GM18873 (cell line): ENCODE data around the gene PRKAA1.

Experiments
- ATAC-seq: cut with Tn5 transposase; IDR thresholded peaks from one replicate; pipeline ENCODE4 v1.9.1; 2021; ENCODE audit warnings: mild to moderate bottlenecking, moderate library complexity, moderate number of reproducible peaks; ENCODE audit not compliant: unreplicated experiment, low FRiP score

PRKAA1 gene

DNA sequence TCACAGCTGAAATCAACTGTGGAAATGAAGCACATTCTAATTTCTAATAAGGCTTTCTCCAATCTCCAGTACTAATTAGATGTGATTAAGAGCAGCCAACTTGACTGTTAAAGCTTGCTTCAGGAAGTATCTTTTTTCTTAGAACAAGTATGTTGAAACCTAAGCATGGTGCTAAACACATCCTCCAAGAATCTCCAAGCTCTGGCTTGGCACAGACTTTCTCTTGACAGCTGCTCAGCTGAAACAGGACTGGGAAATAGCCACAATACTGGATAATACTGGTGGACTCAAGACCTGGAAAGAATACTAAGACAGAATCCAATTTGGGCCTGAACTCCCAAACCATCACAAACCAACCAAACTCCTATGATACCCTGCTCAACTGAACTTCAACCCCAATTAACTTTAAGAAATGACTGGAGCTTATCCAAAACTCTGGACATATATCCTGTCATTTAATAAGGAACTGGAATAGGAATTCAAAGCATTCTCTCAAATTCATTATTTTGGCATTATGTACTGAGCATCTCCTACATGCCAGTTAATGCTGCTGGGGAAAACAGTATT is 16.2 kb downstream of the PRKAA1 start:
- ATAC-seq: no peak

DNA sequence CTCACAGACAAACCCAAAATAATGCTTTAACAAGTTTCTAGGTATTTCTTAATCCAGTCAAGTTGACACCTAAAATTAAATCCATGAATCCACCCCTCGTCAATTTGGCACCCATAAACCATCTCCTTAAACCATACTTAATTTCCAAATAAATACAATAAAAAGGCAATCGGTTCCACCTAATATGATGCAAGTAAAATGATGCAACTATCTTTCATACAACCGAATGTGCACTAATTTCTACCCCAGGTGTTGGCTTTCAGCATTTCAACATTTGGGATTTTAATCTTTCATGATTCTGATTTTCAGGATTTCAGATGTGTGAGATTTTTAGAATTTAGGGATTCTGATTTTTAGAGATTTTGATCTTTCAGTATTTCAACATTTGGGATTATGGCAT is 17.3 kb downstream of the PRKAA1 start:
- ATAC-seq: no peak

DNA sequence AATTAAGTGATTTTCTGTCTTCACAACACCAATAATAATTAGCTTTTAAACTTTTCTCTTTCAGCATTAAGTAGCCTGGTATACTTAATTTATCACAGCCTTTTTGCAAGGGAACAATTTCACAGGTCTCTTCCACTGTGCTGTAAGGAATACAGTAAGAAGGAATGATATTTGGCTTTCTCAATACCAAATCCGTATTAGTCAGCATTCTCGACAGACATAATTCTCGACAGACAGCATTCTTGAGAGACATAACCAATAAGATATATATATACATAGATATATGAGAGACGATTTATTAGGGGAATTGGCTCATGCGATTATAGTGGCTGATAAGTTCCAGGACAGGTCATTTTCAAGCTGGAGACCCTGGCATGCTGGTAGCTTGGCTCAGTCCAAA is 18.0 kb downstream of the PRKAA1 start:
- no peak for ATAC-seq

DNA sequence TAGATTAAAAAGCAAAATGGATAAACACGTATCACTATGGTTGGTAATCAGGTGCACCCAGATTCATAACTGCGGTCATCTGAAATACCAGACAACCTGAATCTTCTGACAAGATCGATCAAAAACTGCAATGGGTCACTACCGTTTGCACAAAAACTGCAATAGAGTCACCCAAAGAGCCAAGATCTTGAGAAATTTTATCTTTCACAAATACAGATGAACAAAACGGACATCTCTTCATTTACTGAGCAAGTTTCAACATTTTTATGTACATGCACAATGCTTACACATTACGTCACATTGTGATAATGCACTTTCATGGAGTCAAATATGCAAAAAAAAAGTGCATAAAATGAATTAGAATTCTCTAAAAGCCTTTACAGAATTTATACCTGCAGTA is 18.6 kb downstream of the PRKAA1 start:
- ATAC-seq: no peak

DNA sequence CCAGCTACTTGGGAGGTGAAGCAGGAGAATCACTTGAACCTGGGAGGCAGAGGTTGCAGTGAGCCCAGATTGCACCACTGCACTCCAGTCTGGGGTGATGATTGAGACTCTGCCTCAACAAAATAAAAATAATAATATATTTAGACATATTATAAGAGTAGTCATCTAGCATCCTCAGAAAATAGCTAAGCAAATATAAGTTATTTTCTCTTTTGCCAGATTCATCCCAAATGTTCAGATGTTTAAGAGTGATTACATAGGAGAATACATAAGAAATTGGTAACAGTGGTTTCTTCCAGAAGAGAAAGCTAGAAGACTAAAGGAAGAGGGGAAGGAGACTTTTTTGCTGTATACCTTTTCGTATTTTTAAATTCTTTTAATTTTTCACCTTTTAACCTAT is 20.0 kb downstream of the PRKAA1 start:
- ATAC-seq: no peak

DNA sequence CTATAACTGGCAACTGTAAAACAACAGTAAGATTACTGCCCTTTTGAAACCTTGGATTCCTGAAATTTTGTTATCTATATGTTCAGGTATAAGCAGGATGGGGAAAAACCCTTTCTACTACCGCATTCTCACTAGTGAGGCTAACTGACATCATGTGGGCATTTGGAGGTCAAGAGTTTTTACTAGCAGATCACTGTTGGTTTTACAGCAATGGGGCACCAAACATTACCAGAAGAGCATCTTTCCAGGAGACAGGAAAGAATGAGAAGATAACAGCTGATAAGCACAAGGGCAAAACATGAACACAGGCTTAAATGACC is 21.6 kb downstream of the PRKAA1 start:
- ATAC-seq: no peak

DNA sequence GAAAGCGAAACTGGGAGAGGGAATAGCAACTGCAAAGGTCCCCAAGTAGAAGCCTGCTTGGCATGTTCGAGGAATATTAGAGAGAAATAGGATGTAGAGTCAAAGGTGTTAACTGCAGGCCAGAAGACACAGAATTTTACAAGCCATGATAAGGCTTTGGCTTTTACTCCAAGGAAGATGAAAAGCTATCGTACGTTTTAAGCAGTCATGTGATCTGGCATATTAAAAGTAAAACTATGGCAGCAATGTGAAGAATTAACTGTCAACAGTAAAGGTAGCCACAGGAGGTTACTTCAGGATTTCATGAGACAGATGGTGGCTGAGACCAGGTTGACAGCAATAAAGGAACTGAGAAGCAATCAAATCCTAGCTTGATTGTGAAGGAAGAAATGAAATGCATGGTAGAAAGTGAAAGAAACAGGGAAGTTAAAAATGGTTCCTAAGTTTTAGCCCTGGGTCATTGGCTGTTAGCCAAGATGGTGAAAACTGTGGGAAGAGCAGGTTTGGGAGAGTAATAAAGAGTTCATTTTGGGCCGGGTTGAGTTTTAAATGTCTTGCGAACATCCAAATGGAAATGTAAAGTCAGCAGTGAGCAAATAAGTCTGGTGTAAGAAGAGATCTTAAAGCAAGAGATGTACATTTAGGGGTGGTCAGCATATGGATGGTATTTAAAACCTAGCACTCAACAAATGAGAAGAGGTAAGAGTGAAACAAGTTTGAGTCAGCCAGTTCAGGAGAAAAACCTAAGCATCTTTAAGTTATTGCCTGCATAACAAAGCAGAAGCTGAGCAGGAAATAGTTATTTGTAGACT is 22.1 kb downstream of the PRKAA1 start:
- ATAC-seq: no peak

DNA sequence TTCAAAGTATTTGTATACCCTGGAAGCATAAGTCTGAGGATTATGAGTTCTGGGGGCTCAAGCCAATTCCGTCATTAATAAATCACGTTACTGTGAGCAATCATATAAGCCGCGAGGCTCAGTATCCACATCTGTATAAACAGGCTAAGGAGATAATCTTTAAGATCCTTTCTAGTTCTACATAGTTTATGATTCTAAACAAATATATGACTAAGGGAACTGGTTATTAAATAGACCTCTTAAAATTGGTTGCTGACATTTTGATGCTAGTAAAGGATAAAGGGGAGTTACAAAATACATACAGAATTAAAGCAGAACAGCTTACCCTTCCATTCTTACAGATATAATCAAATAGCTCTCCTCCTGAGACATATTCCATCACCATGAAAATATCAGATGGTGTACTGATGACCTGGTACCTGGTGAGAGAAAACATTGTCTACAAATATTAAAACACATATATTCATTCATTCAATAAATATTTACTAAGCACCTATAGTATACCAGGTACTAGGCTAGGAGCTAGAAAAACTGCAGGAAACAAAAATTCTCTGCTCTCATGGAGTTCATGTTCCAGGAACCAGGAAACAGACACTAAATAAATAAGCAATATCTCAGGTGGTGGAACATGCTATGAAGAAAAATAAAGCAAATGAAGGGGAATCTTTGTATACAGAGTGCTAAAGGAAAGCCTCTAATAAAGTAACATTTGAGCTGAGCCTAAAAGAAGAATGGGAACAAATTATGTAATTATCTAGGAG is 22.9 kb downstream of the PRKAA1 start:
- ATAC-seq: no peak

DNA sequence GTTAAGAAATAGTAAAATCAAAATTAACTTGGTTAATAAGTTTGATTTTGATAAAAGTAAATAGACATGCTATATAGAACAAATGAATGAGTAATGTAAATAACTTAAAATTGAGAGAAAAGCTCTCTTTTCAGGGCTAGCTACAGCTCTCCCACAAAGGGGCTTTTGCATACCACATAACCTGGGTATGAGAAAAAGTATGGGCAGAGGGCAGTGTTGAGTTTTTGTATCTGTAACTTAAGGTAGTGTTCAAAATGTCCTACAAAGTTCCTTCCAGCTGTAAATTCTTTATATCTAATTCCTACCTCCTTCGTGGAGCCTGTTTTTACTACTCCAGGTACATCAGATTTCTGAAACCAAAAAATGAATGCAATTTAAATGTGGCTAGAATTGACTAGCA is 23.6 kb downstream of the PRKAA1 start:
- ATAC-seq: no peak

DNA sequence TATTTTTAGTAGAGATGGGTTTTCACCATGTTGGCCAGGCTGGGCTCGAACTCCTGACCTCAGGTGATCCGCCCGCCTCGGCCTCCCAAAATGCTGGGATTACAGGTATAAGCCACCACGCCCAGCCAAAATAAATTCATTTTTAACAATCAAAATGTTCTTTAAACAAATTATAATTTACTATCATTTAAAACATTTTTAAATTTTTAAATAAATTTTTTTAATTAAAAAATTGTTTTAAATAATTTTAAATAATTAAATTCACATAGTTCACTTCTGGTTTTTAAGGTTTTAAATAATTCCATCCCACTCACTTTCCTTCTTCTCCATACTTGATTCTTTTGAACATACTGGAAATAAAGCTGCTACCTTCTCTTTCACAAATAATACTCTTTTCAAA is 27.4 kb downstream of the PRKAA1 start:
- no peak for ATAC-seq

DNA sequence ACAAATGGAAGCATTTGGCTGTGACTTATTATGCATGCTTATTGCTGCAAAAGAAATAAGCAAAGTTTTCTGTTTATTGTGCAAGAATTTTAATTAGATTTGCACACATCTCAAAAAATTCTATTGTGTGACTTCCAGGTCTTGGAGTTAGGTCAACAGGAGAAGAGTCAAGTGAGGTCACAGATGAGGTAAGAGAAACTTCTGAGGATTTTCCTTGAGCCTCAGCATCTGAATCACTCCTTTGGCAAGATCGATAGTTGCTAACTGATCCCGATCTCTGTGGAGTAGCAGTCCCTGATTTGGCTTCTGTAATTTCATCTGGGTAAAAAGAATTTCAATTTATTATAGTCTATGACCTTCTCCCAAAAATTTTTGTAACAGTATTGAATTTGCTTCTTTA is 35.5 kb downstream of the PRKAA1 start:
- no peak for ATAC-seq

DNA sequence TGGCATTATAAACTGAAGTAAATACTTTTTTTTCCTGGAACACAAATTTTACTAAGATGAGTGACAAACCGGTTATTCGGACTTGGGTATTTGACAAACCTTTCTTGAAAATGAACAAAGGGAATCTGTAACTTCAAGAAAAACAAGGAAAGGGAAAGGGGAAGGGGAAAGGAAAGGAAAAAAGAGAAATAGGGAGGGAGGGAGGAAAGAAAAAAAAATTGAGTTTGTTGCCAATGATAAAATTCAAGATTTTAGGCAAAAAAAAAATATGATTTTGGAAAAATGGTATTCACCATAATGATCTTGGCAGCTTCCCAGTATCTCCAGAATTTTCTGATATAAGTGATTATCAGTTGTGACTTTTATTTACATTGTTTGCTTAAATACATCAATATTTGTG is 40.8 kb downstream of the PRKAA1 start:
- ATAC-seq: no peak

DNA sequence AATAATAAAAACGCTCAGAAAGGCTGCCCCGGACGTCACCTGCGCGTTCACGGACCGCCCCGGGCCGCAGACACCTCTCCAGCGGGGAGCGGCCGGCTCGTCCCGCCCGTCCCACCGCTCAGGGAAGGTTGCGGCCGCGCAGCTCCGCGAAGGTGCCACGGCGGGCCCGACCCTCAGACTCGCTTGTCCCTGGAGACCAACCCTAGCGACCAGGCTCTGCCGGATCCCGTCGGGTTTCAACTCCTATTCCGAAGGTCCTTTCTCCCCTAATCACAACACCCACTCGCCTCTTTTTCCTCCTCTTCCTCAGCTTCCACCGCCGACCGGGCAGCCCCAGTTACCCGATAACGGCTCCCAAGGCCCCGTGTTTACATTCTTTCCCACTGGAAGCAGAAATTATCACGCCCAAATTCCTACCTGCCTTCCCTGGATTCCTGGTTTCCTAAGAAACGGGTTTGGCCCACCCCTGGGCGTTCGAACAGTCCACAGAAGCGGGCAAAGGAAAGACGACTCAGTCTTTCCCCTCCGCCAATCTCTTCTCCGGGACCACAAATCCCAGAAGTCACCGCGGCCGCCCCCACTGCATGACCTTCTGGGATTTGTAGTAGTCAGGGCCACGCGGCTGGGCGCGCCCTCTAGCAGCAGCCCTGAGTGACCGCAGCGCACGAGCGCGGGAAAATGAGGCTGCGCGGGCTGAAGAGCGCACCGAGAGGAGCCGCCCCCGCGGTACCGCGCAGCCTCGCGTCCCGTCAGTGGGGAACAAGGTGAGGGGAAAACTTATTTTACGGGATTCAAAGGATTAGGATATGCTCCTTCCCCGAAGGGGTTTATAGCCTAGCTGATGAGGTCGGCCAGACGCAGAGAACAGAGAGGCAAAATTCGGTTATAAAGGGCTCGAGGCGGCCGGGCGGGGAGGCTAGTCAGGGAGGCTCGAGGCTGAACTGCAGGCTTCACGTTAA is 42.5 kb downstream of the PRKAA1 start, which contains the start of gene TTC33:
TTC33 (minus strand) TSS at position 555 of the 959 bp plus-strand sequence. CDS start 8,943 bp downstream, outside the sequence.
- peak; percentile 87 for ATAC-seq

DNA sequence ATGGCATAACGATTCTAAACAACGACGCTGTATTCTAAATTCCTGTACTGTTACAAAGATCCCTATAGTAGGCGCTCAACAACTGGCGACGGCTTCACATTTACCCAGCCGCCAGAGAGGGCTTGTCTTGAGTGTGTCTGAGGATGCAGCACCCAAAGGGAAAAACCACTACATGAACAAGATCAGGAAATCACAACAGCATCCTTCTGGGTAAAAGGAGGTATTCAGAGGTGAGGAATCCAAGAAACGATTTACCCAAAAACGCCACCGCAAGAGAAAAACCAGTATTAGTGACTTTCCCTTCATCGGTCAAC is 43.1 kb downstream of the PRKAA1 start:
- ATAC-seq: peak; percentile 83

DNA sequence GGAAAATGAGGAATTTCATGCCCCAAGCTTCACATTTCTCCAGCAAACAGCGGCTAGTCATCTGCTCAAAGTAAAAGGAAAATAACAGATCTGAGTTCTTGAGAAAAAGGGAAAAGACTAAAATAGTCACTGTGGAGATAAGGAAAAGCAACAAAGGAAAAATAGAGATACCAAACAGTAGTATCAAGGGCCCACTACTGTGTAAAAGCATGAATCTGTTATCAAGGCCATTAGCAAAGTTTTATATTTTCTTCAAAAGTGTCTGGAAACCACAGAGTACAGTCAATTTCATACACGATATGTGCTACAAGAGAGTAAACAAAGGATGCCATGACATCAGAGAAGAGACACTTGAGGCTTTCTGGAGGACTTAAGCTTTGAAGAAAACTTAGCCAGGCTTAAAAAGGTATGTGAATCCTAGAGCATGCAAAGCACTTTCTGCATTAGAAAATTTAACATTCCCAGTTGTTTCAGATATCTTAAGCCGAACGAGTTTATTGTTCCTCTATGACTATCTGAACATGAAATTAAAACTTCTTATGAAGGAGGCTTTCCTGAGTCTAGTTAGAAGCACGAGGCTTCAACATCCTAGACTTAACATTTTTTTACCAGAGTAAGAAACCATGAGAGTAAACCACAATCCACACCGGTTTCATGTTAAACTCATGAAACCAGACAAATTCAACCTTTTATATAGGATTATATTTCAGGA is 43.6 kb downstream of the PRKAA1 start:
- peak; percentile 16 for ATAC-seq

DNA sequence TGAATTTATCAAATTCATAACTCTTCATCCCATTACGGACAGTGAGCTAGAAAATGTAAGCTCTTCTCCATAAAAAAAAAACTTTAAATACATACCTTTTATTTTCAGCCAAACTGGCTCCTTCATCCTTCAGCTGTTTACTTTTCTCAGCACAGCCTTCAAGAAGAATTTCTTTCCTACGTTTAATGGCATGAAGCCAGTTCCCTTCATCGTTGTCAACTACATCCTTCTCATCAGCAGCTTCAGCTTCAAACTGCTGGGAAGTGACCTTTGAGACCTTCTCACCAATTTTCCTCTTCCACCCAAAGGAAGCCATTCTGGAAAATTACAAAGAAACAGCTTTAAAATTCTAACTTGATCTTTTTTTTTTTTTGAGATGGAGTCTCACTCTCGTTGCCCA is 51.5 kb downstream of the PRKAA1 start:
- no peak for ATAC-seq

DNA sequence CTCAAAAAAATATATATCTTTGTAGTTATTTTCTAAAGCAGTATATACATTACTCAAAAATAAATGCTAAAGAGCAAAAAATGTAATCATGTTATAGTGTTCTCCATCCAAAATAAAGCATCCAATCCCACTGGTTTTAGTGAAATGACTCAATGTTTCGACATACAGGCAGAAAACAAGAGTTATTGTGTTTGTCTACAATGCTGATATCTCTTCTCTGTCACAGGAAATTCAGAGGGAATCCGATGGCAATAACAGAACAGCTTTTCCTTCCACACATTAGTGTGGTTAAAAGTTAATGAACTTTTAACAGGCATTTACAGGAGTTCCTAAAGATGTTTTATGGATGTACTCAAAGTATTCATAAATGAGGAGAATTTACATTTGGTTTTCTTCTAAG is 54.4 kb downstream of the PRKAA1 start:
- no peak for ATAC-seq

DNA sequence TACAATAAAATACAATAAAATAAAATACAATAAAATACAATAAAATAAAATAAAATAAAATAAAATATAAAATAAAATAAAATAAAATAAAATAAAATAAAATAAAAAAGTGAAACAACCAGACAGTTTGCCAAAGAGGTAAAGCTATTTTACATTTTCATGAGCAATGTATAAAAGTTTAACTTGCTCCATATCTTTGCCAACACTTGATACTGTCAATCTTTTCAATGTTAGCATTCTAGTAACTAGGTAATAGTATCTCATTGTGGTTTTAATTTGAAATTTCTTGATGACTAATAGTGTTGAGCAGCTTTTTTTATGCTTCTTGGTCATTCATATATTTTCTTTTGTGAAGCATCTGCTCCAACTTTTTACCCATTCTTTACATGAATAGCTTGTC is 59.7 kb downstream of the PRKAA1 start:
- no peak for ATAC-seq

DNA sequence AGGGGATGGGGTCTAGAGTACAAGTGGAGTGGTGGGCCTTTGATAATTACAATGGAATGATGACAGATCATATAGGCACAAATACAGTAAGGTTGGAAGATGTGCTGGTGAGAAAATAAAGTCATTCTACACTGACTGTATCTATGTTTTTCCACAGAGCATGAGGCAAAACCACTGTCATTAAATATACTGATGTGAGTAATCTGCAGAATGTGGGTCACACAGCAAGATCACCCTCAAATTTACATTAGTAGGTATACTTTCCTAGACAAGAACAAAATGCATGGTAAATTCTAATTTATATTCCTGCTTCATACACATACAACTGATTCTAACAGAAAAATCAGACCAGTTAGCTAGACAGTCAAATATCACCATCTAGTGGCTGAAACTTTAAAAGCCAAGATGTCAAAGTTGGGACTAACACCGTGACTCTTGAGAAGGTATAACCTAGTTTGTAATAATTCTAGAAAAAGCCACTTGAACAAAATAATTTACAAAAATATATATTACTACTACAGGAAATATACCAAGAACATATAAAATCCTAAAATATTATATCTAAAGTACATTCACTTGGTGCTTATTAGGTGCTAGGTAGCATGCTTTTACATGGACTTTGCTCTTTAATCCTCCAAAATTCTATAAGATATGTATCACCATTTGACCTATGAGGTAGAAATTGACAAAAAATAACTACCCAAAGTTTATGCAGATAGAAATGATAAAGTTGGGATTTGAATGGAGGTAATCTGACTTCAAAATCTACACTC is 61.9 kb downstream of the PRKAA1 start:
- ATAC-seq: no peak
